IMR-90 (cell line): ENCODE data around the gene SLC16A2.

Experiments used
- CTCF ChIP-seq: conservative IDR thresholded peaks from 2 replicates; pipeline ENCODE4 v1.5.1; 2012; ENCODE audit warnings: mild to moderate bottlenecking, low read depth, low read length, improper control_type of control experiment
- ELK1 ChIP-seq: fragments of 150-350 bp; IDR thresholded peaks from 2 replicates; pipeline ENCODE4 v1.6.1; 2016; ENCODE audit warnings: low read depth, mild to moderate bottlenecking, low read length, moderate library complexity, borderline replicate concordance
- FOS ChIP-seq: fragments of 150-350 bp; IDR thresholded peaks from 2 replicates; pipeline ENCODE4 v1.6.1; 2016; ENCODE audit warnings: low read depth, low read length
- POLR2A ChIP-seq: IDR thresholded peaks from 2 replicates; pipeline ENCODE4 v1.6.1; 2012; ENCODE audit warnings: mild to moderate bottlenecking, low read depth, low read length
- RAD21 ChIP-seq: IDR thresholded peaks from 2 replicates; pipeline ENCODE4 v1.6.1; 2012; ENCODE audit warnings: low read length, improper control_type of control experiment
- RCOR1 ChIP-seq: IDR thresholded peaks from 2 replicates; pipeline ENCODE4 v1.6.1; 2012; ENCODE audit warnings: mild to moderate bottlenecking, low read length, improper control_type of control experiment; ENCODE audit not compliant: insufficient replicate concordance
- SMC3 ChIP-seq: fragments of 150-350 bp; IDR thresholded peaks from 2 replicates; pipeline ENCODE4 v1.6.1; 2016; ENCODE audit warnings: low read depth, mild to moderate bottlenecking, antibody characterized with exemption, low read length, moderate library complexity
- TF ChIP-seq, protein P1 (sequence below): fragments of 150-350 bp; IDR thresholded peaks from 2 replicates; pipeline ENCODE4 v1.6.1; 2017; ENCODE audit warnings: mild to moderate bottlenecking, antibody characterized with exemption, low read length, low read depth

DNA sequence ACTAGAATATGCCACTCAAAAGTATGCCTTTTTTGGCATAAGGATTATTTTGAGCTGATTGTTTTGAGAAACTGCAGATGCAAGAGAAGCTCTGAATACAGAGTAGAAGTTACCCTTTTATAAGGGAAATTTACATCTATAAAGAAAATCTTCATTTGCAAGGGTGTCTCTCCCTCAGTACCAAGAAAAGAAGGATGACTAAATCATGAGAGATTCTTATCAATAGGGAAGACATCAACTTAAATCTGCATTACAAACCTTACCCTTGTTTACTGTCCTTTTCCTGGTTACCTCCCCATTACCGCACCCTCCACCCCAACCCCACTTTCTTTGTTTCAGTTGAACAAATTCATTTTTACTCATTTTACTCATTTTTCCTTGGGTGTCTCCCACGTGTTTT is 130.6 kb downstream of the SLC16A2 start:
- no peak for TF ChIP-seq CTCF
- no peak for TF ChIP-seq POLR2A
- no peak for TF ChIP-seq SMC3
- no peak for TF ChIP-seq ELK1
- TF ChIP-seq RCOR1 = no peak
- TF ChIP-seq RAD21 = no peak
- TF ChIP-seq, protein P1, sequence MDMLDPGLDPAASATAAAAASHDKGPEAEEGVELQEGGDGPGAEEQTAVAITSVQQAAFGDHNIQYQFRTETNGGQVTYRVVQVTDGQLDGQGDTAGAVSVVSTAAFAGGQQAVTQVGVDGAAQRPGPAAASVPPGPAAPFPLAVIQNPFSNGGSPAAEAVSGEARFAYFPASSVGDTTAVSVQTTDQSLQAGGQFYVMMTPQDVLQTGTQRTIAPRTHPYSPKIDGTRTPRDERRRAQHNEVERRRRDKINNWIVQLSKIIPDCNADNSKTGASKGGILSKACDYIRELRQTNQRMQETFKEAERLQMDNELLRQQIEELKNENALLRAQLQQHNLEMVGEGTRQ = no peak
- no peak for TF ChIP-seq FOS
